ENCODE results near the gene BCR.
A peak's percentile ranks its signal among the peaks of the same experiment; 100 is the strongest.

The BCR gene

GRCh38 chr22:23283591-23284503 lies 103.5 kb downstream of the BCR start:
- TF ChIP-seq POLR2A (IDR thresholded peaks at IDR 0.05; ENCODE audit: low read length) (no peak), GATA1 (IDR thresholded peaks at IDR 0.05; ENCODE audit: low read depth, low read length) (no peak)
- DNase-seq, result no peak

DNA sequence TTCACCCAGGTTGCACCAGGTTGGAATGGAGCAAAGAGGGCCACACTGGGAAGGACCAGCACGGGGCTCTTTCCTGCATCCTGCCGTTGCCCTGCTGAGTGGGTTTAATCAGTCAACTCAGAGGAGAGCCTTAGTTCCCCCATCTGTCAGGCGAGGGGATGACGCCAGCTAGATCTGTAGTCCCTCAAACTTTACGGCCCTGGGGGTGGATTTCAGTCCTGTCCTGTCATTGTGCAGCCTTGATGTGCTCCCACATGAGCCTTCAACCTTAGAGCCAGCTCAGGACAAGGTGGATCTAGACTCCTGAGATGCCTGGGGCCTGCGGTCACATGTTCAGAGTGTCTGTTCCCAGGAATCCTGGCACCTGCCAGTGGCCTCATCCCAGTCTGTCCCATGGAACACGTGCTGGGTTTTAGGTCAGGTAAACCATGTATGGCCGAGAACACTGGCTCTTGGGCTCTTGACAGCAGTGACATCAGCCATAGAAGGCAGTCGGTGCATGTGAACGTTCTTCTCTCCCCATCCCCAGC lies 104.3 kb downstream of the BCR start:
- TF ChIP-seq GATA1 (IDR thresholded peaks at IDR 0.05; ENCODE audit: low read depth, low read length) (no peak), POLR2A (IDR thresholded peaks at IDR 0.05; ENCODE audit: low read length) (no peak)
- DNase-seq, result no peak

- no peak for DNase-seq
- no peak for TF ChIP-seq GATA1 (IDR thresholded peaks at IDR 0.05; ENCODE audit: low read depth, low read length)
- TF ChIP-seq POLR2A (IDR thresholded peaks at IDR 0.05; ENCODE audit: low read length), result no peak
Observed at GRCh38 chr22:23285236-23285635, 104.9 kb downstream of the BCR start.

- TF ChIP-seq GATA1 (IDR thresholded peaks at IDR 0.05; ENCODE audit: low read depth, low read length) (no peak), POLR2A (IDR thresholded peaks at IDR 0.05; ENCODE audit: low read length) (no peak)
- no peak for DNase-seq
Observed at GRCh38 chr22:23285734-23286133, 105.4 kb downstream of the BCR start.

DNA sequence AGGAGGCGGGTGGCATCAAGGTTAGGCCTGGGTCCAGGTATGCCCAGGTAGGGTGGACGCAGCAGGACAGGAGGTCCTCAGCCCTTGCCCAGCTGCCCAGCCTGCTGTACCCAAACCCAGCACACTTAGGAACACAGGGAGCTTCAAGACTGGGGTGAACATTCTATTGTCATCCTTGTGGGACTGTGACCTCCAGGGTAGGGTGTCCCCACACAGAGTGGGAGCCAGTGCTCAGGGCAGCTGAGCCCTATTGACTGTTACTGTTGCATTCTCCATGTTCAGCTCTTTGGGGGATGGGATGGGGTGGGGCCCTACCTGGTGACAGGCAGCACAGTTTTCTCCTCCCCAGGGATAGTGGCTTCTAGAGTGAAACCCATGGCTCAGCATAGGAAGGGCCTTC lies 106.0 kb downstream of the BCR start:
- no peak for TF ChIP-seq GATA1 (IDR thresholded peaks at IDR 0.05; ENCODE audit: low read depth, low read length)
- no peak for DNase-seq

GRCh38 chr22:23287136-23288095 lies 107.1 kb downstream of the BCR start:
- DNase-seq, result no peak
- TF ChIP-seq GATA1 (IDR thresholded peaks at IDR 0.05; ENCODE audit: low read depth, low read length) (no peak), POLR2A (IDR thresholded peaks at IDR 0.05; ENCODE audit: low read length) (no peak)

DNA sequence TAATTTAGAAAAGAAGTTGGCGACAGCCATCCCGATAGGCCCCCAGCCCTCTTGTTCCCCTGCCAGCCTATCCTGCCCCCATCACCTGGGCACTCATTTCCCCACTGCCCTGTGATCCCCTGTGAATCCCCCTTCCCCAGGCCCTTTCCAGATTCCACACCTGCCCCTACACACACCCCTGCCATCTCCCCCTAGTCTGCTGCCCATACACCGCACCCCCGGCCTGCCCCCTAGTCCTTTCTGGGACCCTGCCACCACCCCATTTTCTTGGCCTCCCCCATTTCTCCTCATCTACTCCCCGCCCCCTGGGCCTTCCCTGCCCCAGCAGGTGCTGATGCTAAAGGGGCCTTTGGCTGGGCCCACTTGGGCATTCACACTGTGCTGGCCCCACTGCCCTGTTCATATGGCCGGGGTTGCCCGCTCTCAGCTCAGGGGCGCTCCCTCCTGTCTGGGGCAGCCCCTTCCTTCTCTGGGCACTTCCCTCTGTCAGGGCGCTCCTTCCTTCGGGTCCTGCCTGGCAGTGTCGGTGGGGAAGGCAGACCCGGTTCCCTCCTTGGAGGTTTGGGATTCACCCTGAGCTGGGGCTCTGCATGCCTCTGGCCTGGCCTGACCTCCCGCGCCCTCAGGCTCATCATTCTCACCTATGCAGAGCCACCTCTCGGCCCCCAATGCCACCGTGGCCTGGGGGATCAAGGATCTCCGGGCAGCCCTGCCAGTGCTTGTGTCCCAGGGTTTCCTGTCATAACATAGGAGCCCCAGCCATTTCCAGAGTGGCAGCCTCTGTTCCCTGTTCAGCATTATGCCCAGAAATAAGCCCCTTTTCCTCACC lies 108.2 kb downstream of the BCR start:
- no peak for DNase-seq
- no peak for TF ChIP-seq POLR2A (IDR thresholded peaks at IDR 0.05; ENCODE audit: low read length)
- TF ChIP-seq GATA1 (IDR thresholded peaks at IDR 0.05; ENCODE audit: low read depth, low read length), result no peak

GRCh38 chr22:23289130-23289503 lies 108.8 kb downstream of the BCR start:
- no peak for DNase-seq
- TF ChIP-seq POLR2A (IDR thresholded peaks at IDR 0.05; ENCODE audit: low read length), result no peak
- TF ChIP-seq GATA1 (IDR thresholded peaks at IDR 0.05; ENCODE audit: low read depth, low read length), result no peak

GRCh38 chr22:23289851-23290724 lies 109.8 kb downstream of the BCR start:
- TF ChIP-seq POLR2A (IDR thresholded peaks at IDR 0.05; ENCODE audit: low read length), result no peak
- TF ChIP-seq GATA1 (IDR thresholded peaks at IDR 0.05; ENCODE audit: low read depth, low read length), result no peak

DNA sequence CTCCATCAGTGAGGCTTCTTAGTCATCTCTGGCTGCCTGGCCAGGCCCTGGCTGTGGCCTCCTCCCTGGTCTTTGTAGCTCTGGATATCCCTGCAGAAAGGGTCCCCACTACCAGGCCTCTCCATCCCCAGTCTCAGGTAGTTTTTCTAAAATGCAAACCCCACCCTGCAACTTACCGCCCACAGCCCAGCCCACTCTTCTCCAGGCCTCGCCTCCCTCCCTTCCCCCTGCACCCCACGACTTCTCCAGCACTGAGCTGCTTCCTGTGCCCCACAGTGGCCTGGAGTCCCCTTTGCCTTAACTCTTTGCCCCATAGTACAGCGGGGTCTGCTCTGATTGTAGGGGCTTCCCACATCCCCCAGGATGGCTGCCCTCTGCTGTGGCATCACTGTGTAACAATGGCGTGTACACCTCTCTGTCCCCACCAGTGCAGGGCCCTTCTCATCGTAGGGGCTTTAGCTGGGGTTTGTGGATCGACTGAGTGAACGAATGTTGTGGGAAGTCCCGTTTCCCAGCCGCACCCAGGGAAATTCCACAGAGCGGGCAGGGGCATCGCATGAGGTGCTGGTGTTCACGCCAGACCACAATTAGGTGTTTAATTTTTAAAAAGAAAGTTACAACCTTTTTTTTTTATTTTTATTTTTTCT lies 111.6 kb downstream of the BCR start:
- TF ChIP-seq POLR2A (IDR thresholded peaks at IDR 0.05; ENCODE audit: low read length) (no peak), GATA1 (IDR thresholded peaks at IDR 0.05; ENCODE audit: low read depth, low read length) (no peak)
- DNase-seq, result no peak

More at GRCh38 chr22:23289851-23290724, 109.8 kb downstream of the BCR start:
- peak; percentile 37 to 57 for DNase-seq

DNA sequence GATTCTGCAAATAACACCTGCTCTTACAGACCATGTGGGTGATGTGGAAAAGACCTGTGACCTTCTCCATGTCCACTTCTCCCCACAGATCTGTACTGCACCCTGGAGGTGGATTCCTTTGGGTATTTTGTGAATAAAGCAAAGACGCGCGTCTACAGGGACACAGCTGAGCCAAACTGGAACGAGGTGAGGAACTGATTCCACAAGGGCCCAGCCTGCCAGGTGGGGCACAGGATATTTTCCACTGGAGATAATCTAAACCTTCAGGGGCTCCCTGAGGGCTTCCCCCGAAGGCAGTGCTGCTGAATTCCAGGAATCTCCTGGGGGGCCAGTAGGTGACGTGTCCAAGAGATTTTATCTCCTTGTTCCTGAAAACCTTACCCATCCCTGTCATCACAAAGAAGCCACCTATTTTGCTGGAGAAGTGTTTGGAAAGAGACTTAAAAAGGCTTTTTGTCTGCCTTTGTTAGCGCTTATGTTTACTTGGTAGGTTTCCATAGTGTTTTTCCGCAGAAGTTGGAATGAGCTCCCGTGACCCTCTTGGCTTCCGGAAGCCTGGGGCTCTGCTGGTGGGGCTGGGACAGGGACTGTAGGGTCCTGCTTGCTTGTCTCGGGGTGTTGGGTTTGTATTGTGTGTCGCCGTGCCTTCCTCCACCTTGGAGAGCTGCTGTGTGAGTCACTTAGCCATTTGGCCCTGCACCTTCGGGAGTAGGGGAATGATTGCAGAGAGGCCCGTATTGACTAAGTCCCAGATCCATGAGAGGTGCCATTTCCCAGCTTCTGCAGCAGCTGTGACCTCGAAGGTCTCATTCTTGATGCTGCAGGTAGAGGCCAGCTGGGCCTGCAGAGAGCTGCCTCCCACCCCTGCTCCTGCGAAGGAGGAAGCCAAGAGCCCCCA lies 112.4 kb downstream of the BCR start:
- TF ChIP-seq POLR2A (IDR thresholded peaks at IDR 0.05; ENCODE audit: low read length) (no peak), GATA1 (IDR thresholded peaks at IDR 0.05; ENCODE audit: low read depth, low read length) (no peak)
- no peak for DNase-seq
